Prostate gland (tissue), 2 donors: ENCODE measurements around the gene ZSCAN10.

Source experiments
- CTCF ChIP-seq, 4 experiments: fragments of 200-600 bp in 2 of 4; fragments of 450-650 bp in 2 of 4; sonication (generic) in 2 of 4; IDR thresholded peaks; 1 replicate in 3 of 4; 2 replicates in 1 of 4; pipeline ENCODE4 v1.5.1; 2016 to 2019; ENCODE audit warnings: antibody characterized with exemption in 4 of 4, mild to moderate bottlenecking in 2 of 4, moderate library complexity in 2 of 4
- POLR2A ChIP-seq: fragments of 450-650 bp; IDR thresholded peaks from one replicate; pipeline ENCODE4 v1.6.1; 2016; ENCODE audit warnings: antibody characterized with exemption, mild to moderate bottlenecking

DNA sequence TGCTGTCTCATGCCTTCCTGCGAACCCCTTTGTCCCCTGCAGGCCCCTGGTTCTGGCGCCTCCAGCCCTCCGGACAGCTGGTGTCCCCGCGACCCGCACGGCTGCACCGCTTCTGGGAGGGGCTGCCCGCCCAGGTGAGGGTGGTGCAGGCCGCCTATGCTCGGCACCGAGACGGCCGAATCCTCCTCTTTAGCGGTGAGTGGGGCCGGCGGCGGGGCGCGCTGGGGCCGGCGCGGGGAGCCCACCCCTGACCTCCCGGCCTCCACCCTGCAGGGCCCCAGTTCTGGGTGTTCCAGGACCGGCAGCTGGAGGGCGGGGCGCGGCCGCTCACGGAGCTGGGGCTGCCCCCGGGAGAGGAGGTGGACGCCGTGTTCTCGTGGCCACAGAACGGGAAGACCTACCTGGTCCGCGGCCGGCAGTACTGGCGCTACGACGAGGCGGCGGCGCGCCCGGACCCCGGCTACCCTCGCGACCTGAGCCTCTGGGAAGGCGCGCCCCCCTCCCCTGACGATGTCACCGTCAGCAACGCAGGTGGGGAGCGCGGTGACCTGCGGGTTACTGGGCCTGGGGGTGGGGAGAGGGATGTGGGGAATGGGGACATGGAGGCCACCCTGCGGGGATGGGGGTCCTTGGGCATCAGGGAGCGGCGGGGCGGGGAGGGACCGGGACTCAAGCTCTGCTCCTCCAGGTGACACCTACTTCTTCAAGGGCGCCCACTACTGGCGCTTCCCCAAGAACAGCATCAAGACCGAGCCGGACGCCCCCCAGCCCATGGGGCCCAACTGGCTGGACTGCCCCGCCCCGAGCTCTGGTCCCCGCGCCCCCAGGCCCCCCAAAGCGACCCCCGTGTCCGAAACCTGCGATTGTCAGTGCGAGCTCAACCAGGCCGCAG is 40.7 kb downstream of the ZSCAN10 start:
- TF ChIP-seq CTCF (IDR thresholded peaks at IDR 0.05) (peak in 1 of 4 experiments; percentile 26), POLR2A (no peak)
